Left kidney (tissue), 2 donors: Measurements from ENCODE around the gene TMEM167A. TPM values are rescaled to one million over a fixed set of nuclear protein-coding genes. Genes with fewer than 3 reads are reported as not detected.

Source experiments
- DNase-seq: peaks from one replicate; pipeline ENCODE4 v3.0.0-alpha.2; 2013
- polyA plus RNA-seq: library from polyadenylated mRNA; unstranded; fragments of 120-200 nt; gene quantifications from one replicate; pipeline ENCODE4 v1.2.1, GENCODE V29; 2013; ENCODE audit not compliant: insufficient read length

The TMEM167A gene
- polyA plus RNA-seq, 1 donor = 109 TPM

DNA sequence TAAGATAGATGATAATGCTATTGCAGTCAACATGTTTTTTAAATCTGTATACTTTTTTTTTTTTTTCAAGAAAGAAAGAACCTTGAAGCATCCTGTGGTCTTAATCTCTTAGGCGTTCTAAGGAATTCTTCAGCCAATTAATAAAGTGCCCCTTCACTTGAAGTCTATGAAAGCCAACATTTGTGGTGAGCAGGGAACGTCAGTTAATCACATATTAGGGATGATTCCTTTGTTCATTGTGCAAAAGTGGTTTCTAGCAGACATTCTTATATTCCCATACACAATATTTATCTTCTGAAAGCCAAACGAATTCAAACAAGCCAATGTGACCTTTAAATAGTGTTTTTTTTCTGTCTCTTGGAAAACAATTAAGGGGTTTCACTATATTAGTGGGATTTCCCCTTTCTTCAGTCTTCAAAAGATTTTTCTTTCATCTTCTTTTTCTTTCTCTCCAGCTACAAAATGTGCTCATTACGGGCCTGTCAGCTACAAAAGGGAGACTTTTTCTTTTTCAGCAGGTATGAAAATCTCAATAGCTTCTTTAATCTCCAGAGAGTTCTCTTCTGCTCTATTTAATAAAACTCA lies 40.1 kb downstream of the TMEM167A start:
- no peak for DNase-seq

DNA sequence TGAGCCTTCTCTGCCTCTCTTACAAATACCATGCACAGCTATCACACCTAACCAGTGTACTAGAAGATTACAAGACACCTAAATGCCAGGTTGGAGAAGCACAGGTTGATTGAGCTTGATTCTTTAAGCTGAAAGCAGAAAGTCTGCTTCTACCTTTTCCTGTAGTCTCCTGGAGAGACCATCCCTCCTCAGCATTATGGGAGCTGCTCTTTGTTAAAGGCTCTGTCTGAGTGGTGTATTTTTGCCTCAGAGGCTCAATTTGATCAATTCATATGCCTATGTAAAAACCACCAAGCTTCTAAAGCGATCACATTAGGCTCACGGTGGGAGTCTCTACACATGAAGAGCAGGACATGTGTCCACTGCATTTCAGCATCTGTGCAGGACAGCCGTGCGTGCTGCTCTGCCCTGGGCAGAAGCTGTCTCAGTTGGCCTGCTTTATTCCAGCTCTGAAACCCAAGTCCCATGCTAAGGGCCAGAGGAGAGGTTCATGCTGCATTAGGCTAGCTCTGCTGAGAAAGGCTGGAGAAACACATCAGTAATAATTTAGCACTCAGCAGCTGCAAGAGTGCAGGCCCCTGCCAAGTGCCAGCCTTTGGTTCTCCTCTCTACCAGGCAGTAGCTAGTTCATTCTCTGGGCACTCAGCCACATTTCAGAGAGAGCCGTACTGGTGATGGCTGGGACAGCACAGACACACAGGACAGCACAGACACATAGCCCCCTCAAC lies 41.7 kb downstream of the TMEM167A start:
- DNase-seq = no peak

DNA sequence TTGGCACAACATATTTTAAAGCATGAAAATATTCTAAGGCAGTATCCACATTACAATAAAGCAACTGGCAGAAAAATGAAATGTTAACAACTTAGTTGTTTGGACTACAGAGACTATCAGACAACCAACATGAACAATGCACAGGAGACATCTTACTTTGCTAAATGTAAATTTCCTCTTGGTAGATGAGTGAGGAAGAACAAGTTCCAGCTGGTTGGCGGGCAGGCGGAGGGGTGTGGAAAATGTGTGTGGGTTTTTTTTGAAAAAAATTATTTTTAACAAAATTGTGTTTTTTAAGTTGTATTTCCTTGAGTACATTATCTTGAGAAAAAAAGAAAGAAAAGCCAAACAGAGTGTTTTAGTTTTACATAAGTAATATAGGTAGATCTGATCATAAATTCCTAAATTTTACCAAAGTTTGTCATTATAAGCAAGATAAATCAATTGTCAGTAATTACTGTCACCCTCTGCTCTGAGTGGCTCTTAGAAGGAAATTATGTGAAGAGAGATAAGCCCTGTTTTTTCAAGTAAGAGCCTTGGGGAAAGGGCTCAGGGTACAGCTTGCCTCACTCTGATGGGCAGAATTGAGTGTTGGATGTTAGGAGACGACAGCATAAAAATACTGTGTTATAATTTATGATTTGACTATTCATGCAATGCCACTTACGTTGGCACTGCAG lies 42.5 kb downstream of the TMEM167A start:
- DNase-seq = no peak

DNA sequence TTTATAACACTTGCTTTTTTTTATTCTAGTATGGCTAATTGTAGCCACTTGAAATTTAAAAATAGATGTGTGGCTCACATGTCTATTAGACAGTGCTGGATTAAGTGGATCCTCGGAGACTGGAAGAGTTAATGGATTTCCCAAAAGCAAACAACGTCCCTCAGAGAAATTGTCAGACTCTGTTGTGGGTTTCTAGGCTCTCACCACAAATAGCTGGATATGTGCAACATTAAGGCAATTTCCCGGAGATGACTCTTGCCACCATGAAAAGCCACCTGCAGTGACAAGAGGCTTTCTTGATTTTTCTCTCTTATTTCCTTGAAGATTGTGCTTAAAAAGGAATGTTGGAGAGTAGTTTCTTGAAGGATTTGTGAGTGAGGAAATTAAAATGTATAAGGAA lies 43.2 kb downstream of the TMEM167A start:
- no peak for DNase-seq

DNA sequence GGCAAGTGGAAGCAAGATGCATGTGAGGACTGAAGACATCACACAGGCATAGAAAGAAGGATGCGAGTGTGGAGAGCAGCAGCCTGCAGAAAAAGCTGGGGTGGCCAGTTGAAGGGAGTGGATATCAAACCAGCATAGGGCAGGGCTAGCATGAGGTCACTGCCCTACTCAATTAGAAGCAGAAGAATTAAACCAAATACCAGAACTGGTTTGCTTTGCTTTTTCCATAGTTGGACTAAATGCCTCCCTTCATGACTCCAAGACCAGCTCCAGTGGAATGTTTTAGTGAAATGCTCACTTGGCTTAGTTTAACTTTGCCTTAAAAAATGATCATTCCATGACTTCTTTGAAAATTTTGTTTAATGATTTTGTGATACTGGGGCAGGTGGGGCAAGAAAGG lies 45.8 kb downstream of the TMEM167A start:
- DNase-seq = no peak

DNA sequence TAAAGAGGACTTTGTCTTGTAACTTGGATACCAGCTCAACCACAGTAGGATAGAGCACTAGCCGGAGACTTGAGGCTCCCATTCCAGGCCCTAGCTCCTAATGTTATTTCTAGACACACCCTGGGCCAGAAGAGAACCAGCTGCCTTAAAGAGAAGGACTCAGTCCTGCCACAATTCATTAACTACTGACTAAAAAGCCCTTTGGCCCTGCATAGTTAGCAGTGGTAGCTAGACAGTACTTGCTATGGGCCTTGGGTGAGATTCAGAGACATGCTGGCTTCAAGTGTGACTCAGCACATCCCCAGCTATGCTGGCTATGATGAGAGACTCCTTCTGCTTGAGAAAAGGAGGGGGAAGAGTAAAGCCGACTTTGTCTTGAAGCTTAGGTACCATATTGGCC lies 47.3 kb downstream of the TMEM167A start:
- DNase-seq = no peak

DNA sequence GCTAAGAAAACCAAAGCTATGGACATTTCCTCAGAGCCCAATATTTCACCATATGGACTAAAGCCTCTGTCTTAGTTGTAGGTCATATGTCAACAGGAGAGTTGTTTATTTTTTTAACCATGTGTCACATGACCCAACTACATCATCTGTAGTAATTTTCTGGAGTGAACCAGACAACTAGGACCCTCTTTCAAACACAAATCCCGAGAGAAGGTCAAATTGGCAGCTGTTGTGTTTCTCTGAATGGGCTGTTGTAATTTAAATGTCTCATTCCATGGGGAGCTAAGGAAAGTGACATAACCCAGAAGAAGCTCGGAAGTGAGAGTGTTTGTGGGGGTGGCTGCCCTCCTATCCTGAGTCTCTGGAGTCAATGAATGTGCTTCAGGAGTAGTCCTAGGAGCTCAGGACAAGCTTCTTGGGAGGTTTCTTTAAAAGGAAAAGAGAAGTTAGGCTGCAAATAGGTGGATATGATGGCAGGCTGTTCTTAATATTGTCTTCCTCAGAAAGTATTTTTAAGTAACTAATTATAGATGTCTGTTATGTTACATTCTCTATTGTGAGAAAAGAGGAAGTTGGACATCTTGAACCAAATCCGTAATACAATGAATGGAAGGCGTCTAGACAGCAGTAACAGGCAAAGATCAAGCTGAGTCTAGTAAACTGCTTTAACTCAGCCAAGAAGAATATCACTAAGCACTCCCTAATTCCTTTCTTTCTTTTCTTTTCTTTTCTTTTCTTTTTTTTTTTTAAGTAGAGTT lies 50.1 kb downstream of the TMEM167A start:
- DNase-seq = no peak

DNA sequence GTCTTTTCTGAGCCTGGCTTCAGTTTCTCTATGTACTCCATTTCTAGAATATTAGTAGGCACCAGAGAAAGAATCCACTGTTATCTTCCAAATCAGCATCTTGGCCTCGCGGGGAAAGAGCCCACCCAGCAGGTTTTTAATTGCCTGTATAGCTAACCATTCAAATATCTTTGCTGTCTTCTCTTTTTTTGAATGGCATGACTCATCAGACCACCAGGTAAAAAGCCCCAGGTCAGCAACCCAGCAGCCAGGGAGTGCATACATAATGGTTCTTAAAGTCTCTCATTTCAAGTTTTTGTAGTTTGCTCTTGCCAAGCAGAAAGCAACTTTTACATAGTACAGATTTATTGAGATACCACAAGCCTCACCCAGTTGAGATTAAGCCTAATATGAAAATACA lies 50.7 kb downstream of the TMEM167A start:
- DNase-seq = no peak

DNA sequence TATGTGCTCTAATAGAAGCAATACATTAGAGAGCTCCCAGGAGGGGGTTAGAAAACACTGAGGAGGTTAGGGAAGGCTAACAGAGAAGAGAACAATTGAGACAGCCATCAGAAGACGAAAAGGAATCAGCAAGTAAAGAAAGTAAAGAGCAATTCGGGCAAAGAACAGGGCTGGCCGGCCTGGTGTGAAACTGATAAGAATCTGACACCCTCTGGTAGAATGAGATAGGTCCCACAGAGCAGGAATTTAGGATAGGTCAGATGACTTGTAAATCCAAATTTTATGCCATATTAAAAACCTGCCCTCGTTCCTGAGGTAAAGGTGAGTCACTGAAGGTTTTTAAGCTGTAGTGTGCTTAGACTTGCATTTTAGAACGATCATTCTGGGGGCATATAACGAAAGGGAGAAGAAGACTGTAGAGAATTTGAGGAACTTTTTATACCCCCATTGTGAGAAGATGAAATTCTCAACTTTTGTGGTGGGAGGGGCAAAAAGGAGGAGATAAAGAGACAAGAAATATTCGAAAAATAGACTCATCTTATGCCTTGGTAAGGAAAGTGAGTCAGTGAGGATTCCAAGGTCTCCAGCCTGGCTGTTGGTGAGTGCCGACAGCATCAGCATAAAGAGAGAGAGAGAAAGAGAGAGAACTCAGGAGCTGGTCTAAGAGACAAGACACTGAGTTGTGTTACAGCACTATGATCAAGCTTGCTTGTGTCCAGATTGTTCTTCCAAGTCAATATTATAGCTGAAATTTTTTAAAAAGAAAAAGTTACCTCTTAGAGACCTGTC lies 51.3 kb downstream of the TMEM167A start:
- no peak for DNase-seq

DNA sequence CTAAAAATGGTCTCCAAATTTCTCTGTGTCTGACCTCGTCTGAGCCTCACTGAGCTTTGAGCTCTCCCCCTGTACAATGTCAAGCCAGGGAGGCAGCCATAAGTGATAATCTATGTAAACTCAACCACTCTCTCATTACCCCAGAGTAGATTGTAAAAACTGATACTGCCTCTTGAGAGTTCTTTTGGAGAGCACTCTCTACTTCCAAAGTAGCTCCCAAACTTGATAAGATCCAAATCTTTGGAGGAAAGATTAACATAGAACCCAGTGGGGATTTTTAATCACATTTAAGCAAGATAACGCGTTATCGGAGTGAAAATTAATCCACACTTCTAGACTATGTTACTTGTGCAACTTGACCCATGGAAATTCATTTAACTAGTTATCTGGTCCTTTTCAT lies 54.9 kb downstream of the TMEM167A start:
- DNase-seq = no peak

DNA sequence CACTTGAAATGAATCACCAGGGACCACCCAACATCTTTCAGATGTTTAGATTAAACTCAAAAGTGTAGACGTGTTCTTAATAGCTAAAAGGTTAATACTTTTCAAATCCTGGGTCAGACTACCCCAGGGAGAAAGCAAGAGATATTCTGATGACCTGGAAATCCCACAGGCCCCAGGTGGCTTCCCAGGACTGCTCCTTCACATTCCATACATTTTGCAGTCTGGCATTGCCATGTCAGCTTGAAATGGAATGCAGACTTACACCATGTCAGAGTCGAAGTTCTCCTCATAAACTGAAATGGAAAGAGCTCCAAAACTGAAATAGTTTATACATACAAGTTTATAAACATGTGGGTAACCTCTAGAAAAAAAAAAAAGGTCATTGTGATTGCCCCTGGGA lies 61.5 kb downstream of the TMEM167A start:
- no peak for DNase-seq

DNA sequence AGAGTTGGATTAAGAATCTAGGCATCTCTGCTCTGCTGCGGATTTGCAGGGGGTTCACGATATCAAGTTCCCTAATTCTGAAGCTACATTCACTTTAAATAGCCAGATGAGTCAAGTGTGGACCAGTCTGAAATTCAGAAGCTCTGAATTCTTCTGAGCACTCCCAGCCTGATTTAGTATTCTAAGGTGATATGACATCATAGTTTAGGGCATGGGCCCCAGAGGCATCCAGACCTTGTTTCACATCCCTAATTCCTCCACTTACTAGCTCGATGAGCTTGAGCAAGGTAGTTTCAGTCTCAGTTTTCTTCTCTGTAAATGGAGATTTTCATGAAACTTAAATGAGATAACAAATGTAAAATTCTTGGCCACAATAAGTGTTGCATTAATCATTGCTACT lies 65.2 kb downstream of the TMEM167A start:
- no peak for DNase-seq

DNA sequence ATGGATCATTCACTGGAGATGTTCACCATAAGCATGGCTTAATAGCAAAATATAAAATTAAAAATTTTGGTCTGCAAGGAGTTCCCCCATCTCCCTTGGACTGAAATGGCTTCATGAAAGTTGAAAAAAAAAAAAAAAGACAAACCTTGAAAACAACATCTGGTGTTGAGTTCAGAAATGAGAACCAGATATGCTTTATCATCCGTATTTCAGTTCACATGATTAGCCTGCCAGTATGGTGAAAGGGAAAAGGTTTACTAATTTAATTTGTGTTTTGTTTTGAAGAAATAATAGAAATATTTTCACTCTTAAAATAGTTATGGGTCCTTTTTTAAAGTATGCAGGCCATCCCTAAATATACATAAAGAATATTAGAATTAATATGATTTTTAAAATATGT lies 67.8 kb downstream of the TMEM167A start:
- no peak for DNase-seq

DNA sequence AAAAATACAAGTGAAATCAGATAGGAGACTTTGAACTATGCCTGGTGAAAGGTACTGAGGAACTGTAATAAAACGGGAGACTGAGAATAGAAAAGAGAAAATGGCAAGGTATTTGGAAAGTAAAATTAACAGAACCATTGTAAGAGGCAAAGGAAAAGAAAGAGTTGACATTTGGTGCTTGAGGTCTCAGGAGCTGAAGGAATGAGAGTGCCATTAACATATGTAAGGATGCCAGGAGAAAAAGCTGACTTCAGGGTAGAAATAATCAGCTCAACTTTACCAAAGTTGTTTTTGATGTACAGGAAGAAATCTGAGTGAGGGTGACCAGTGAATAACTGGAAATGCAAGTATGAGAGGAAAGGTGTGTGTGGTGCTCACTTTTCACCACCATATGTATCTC lies 69.4 kb downstream of the TMEM167A start:
- no peak for DNase-seq

DNA sequence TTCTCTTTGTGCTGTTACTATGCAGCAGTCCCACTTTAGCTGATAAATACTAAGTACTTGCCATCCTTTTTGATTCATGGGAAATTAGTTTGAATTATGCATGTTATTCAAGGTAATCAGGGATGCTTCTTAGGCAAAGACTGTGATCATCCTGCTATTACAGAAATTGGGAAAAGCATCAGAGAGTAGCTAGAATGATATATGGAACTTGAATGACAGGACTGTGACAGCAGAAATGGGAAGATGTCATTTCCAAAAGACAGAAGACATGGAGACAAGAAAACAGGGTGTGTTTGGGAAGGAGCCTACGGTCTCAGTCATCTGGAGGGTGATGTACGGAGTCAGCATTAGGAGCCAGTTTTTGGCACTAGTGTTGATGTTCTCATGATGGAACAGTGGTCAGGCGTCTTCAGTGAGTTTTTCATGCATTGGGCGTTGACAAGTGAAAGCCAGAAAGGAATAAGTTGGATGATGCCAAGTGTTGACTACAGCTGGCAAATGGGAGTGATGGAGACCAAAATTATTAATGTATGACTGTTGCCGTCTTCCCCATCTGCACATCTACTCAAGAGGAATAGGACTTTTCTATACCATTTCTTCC lies 70.4 kb downstream of the TMEM167A start:
- DNase-seq = no peak

DNA sequence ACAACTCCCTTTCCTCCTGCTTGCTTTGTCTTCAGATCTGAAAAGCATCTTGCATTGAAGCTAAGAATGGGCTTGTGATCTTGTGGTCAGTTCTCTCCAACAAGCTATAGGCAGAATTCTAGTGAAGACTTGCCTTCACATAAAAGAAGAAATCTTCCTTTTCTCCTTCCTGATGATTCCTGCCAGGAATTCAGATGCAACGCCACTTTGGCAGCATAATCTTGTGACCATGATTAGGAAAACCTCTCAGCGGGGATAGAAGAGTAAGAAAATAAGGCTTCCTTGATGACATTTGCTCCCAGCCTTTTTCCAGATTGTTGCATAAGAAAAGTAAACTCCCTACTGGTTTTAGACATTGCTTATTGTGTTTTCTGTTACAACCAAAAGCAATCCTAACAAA lies 73.4 kb downstream of the TMEM167A start:
- no peak for DNase-seq

Other genes starting within 250 kb of the TMEM167A start
- gene XRCC4, start 153 bp upstream of the TMEM167A start, polyA plus RNA-seq = 14.2 TPM